22Rv1 (cell line): Measurements from ENCODE around the gene KMT2A.

ENCODE experiments used
- H3K27ac ChIP-seq: fragments of 450-650 bp; 2 replicates; pipeline ENCODE4 v1.5.1; 2017
- ZFX ChIP-seq: fragments of 450-650 bp; IDR thresholded peaks from 2 replicates; pipeline ENCODE4 v1.6.1; 2017; ENCODE audit warnings: antibody characterized with exemption, borderline replicate concordance
- TF ChIP-seq, protein P1 (sequence below): fragments of 450-650 bp; IDR thresholded peaks from 2 replicates; pipeline ENCODE4 v1.5.1; 2017; ENCODE audit warnings: mild to moderate bottlenecking

KMT2A gene

DNA sequence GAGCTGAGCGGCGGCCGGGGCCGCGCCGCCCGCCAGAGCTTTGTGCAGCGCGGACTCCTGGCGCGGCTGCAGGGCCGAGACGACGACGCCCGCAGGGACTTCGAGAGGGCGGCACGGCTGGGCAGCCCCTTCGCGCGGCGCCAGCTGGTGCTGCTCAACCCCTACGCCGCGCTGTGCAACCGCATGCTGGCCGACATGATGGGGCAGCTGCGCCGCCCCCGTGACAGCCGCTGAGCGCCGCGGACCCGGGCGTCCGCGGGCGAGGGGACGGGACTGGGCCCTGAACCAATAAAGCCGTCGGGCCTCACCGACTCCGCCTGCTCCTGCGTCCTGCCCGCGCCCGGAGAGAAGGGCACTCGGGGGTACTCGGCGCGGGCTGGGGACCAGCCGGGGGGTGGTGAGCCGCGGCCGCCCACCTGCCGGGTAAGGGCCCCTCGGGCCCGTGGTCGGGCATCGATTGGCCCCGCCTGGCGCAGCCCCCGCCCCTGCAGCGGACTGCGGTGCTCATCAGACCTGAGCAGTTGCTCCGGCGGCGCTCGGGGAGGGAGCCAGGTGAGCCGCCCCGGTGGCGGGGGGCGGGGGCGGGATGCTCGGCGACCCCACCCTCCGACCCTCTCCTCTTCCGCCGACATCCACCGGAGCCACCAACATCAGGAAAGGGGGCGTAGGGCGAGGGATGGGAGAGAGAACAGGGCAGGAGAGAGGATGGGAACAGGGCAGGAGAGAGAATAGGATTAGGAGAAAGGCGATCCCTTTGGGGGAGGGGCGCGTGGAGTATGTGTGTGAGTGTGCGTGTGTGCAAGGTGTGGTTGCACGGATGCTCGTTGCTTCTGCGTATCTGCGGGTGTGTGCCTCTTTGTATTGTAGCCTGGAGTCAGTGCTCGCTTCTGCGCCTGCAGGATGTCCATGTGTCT lies 94.6 kb downstream of the KMT2A start, which contains the start of gene TMEM25:
TSS of gene TMEM25 (plus strand) at position 510 of the 914 bp plus-strand sequence. CDS start 610 bp downstream, outside the sequence.
- H3K27ac ChIP-seq, result peak within 1 kb of the TSS; percentile 88
- no peak for TF ChIP-seq ZFX
- TF ChIP-seq, protein P1, sequence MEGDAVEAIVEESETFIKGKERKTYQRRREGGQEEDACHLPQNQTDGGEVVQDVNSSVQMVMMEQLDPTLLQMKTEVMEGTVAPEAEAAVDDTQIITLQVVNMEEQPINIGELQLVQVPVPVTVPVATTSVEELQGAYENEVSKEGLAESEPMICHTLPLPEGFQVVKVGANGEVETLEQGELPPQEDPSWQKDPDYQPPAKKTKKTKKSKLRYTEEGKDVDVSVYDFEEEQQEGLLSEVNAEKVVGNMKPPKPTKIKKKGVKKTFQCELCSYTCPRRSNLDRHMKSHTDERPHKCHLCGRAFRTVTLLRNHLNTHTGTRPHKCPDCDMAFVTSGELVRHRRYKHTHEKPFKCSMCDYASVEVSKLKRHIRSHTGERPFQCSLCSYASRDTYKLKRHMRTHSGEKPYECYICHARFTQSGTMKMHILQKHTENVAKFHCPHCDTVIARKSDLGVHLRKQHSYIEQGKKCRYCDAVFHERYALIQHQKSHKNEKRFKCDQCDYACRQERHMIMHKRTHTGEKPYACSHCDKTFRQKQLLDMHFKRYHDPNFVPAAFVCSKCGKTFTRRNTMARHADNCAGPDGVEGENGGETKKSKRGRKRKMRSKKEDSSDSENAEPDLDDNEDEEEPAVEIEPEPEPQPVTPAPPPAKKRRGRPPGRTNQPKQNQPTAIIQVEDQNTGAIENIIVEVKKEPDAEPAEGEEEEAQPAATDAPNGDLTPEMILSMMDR, result no peak

DNA sequence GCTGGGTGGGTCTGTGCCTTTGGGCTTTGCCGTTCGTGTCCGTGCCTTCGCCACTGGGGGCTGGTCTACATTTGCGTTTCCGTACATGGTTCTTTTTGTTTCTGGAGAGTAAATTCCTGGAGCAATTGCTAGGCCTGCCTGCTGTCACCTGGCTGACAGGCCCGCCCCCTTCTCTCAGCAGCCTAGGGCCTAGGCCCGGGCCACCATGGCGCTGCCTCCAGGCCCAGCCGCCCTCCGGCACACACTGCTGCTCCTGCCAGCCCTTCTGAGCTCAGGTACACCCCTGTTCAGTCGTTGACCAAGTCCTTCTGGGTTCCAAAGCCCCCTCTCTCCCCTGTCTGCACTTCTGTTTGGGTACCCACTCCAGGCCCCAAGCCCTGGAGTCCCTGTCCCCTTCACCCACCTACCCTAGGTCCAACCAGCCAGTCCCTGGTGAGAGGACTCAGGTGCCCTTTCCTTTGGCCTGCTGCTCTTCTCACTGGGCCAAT lies 95.3 kb downstream of the KMT2A start:
- peak overlapping the region; percentile 88 for H3K27ac ChIP-seq
- TF ChIP-seq, protein P1, result no peak
- no peak for TF ChIP-seq ZFX

DNA sequence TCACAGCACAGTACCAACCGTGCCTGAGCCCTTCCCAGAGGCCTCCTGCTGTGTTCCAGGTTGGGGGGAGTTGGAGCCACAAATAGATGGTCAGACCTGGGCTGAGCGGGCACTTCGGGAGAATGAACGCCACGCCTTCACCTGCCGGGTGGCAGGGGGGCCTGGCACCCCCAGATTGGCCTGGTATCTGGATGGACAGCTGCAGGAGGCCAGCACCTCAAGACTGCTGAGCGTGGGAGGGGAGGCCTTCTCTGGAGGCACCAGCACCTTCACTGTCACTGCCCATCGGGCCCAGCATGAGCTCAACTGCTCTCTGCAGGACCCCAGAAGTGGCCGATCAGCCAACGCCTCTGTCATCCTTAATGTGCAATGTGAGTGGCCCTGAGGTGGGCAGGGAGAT lies 95.8 kb downstream of the KMT2A start:
- TF ChIP-seq ZFX, result no peak
- TF ChIP-seq, protein P1, result no peak
- H3K27ac ChIP-seq, result peak overlapping the region; percentile 88

DNA sequence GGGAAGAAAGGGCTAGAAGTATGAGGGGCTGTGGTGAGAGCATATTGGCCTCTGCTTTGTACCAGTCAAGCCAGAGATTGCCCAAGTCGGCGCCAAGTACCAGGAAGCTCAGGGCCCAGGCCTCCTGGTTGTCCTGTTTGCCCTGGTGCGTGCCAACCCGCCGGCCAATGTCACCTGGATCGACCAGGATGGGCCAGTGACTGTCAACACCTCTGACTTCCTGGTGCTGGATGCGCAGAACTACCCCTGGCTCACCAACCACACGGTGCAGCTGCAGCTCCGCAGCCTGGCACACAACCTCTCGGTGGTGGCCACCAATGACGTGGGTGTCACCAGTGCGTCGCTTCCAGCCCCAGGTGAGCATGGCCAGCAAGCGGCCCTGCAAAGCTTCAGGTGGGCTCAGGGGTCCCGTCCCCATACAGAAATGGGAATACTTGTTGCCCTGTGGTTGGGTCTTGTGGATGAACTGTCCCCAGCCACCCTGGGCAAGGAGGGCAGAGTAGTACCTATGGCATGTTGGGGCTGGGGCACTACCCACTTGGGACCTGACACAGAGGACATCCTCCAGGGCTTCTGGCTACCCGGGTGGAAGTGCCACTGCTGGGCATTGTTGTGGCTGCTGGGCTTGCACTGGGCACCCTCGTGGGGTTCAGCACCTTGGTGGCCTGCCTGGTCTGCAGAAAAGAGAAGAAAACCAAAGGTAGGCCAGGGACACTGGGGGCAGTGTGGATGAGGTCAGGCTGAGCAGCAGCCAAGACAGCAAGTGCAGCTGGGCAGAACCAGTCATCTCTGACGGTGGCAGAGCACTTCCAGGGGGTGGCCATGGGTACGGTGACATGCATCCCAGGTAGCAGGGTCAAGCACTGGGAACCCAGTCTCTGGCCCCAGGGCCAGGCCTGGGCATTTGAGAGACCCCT lies 96.8 kb downstream of the KMT2A start:
- no peak overlapping the region for H3K27ac ChIP-seq
- TF ChIP-seq, protein P1, result no peak
- TF ChIP-seq ZFX, result no peak

DNA sequence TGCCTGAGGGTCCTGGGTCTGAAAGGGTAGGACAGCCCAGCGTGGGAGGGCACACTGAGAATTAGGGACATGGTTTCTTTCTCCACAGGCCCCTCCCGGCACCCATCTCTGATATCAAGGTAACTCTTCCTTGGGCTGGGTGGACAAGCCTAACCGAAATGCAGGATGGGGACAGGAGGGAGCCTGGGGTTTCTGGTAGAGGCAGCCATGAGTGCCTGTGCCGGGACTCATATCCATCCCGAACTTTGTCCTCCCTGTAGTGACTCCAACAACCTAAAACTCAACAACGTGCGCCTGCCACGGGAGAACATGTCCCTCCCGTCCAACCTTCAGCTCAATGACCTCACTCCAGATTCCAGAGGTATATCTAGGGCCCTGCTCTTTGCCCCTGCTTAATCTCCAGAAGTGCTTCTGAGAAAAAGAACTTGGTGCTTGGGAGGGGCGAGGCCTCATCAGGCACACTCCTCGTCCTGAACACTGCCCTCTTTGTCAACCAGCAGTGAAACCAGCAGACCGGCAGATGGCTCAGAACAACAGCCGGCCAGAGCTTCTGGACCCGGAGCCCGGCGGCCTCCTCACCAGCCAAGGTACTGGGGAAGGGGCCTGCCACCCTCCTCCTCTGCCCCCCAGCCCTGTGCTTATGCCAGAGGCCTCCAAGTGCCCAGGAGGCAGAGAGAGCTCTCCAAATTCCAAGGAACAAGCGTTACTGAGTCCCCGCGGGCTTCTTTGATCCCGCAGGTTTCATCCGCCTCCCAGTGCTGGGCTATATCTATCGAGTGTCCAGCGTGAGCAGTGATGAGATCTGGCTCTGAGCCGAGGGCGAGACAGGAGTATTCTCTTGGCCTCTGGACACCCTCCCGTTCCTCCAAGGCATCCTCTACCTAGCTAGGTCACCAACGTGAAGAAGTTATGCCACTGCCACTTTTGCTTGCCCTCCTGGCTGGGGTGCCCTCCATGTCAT lies 97.8 kb downstream of the KMT2A start:
- no peak for TF ChIP-seq ZFX
- TF ChIP-seq, protein P1, result no peak
- H3K27ac ChIP-seq, result no peak overlapping the region

DNA sequence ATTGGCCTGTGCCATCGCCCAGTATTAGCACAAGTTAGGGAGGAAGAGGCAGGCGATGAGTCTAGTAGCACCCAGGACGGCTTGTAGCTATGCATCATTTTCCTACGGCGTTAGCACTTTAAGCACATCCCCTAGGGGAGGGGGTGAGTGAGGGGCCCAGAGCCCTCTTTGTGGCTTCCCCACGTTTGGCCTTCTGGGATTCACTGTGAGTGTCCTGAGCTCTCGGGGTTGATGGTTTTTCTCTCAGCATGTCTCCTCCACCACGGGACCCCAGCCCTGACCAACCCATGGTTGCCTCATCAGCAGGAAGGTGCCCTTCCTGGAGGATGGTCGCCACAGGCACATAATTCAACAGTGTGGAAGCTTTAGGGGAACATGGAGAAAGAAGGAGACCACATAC lies 99.0 kb downstream of the KMT2A start:
- TF ChIP-seq, protein P1, result no peak
- no peak for TF ChIP-seq ZFX

More for the DNA sequence above, 99.0 kb downstream of the KMT2A start:
- no peak overlapping the region for H3K27ac ChIP-seq
